Kidney (tissue), 22 donors: ENCODE results near the gene PAGE1. TPM values are rescaled to one million over a fixed set of nuclear protein-coding genes. Genes with fewer than 3 reads are reported as not detected.
"Not testable (repeated sequence)": the region's sequence is repeated elsewhere in the genome, so short reads cannot be mapped to it uniquely, and the experiment has no call there.

Source experiments
- DNase-seq, 5 donors: peaks; one replicate each; pipeline ENCODE4 v3.0.0-alpha.2; 2013 to 2020
- FAIRE-seq: peaks from 2 replicates; lab custom pipeline; 2012; peaks lifted over from hg19 to GRCh38; lab: Jason Lieb, UNC
- H3K27ac ChIP-seq, 2 donors: one replicate each; pipeline ENCODE4 v1.7.0; 2013; ENCODE audit warnings: low read depth in 2 of 2, low read length in 2 of 2, inconsistent platforms in 1 of 2
- H3K27me3 ChIP-seq: one replicate; pipeline ENCODE4 v1.7.1; 2013; ENCODE audit warnings: low read length, inconsistent platforms; ENCODE audit not compliant: control insufficient read depth, insufficient read depth
- H3K36me3 ChIP-seq, 3 donors: one replicate each; pipeline versions ENCODE4 v1.7.0 to v1.7.1; 2013; ENCODE audit warnings: low read length in 3 of 3, control low read depth in 1 of 3, inconsistent platforms in 1 of 3; ENCODE audit not compliant: insufficient read depth in 3 of 3, control insufficient read depth in 2 of 3
- H3K4me1 ChIP-seq, 3 donors: one replicate each; pipeline versions ENCODE4 v1.7.0 to v1.7.1; 2013; ENCODE audit warnings: low read length in 3 of 3, inconsistent platforms in 1 of 3, low read depth in 1 of 3; ENCODE audit not compliant: control insufficient read depth in 2 of 3, insufficient read depth in 2 of 3
- H3K4me3 ChIP-seq, 3 donors: one replicate each; pipeline versions ENCODE4 v1.7.0 to v1.8.1; 2013; ENCODE audit warnings: low read length in 3 of 3, control low read depth in 1 of 3, inconsistent platforms in 1 of 3
- H3K9ac ChIP-seq, 3 donors: one replicate each; pipeline versions ENCODE4 v1.7.0 to v1.7.1; 2013; ENCODE audit warnings: low read length in 3 of 3, control low read depth in 1 of 3, inconsistent platforms in 1 of 3
- H3K9me3 ChIP-seq, 3 donors: one replicate each; pipeline versions ENCODE4 v1.7.0 to v1.7.1; 2013; ENCODE audit warnings: low read length in 3 of 3, control low read depth in 1 of 3, inconsistent platforms in 1 of 3; ENCODE audit not compliant: control insufficient read depth in 2 of 3, insufficient read depth in 1 of 3
- intact Hi-C: fragments of 100-400 bp; cut with DNase I; formaldehyde crosslinking; loops from one replicate; pipeline ENCODE4 v1.11.1; 2022
- long read RNA-seq, 10 donors: library from polyadenylated mRNA in 1 of 10; unstranded in 1 of 10; transcript quantifications; one replicate each; pipeline ENCODE4 v2.0.0 and lab custom pipeline, GENCODE V29; 2021 to 2026
- polyA plus RNA-seq: library from polyadenylated mRNA; stranded (reverse); fragments of 350-450 nt; fragmentation: Illumina TruSeq; extraction: RNeasy Lipid Tissue Mini Kit (QIAGEN cat#74804); gene quantifications from one replicate; pipeline ENCODE4 v1.2.3, GENCODE V29; 2014; ENCODE audit warnings: low read depth, low replicate concordance; ENCODE audit not compliant: insufficient read depth
- total RNA-seq: library from RNA; stranded (reverse); fragmentation: NEBNext Ultra II Directional; extraction: Animal tissue kit (Norgen Biotek cat#: 25700); gene quantifications from one replicate; pipeline ENCODE4 v1.2.1, GENCODE V29; 2021
- TF ChIP-seq, protein P1 (sequence below): IDR thresholded peaks from 3 replicates; pipeline ENCODE4 v1.5.1; 2012; ENCODE audit warnings: mild to moderate bottlenecking, moderate library complexity, borderline replicate concordance; ENCODE audit not compliant: insufficient read depth; ENCODE audit errors: extremely low read depth
- donor health status: control.
- donor health status: control.
- donor health status: control.
- donor health status: control.
- donor health status: control.
- donor health status: DM: yes; HTN: yes; CAD: no.
- donor health status: Normal renal cell carcinoma (clear cell type).

Gene PAGE1, protein sequence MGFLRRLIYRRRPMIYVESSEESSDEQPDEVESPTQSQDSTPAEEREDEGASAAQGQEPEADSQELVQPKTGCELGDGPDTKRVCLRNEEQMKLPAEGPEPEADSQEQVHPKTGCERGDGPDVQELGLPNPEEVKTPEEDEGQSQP
- total RNA-seq (not detected), polyA plus RNA-seq (not detected)
- long read RNA-seq, donor 1: 0 reads
- long read RNA-seq, donor 2: 0 reads
- long read RNA-seq, donor 3: 0 reads
- long read RNA-seq, donor 4: 0 reads
- long read RNA-seq, donor 5: 0 reads
- long read RNA-seq, donor 6: 0 reads
- long read RNA-seq, donor 7: 0 reads
- long read RNA-seq, donor 8: 0 reads
- long read RNA-seq, donor 9: 0 reads
- long read RNA-seq, donor 10: 0 reads

GRCh38 chrX:49695276-49696180, at the start of gene PAGE1:
Gene PAGE1 (minus strand): TSS chrX:49695984. CDS start chrX:49694770, 1,214 bp downstream.
- H3K27me3 ChIP-seq: no peaks in the 10 kb centered on the region
- no peaks in the 10 kb centered on the region for H3K9me3 ChIP-seq
- H3K36me3 ChIP-seq: no peaks in the 10 kb centered on the region
- intact Hi-C loops: no loop called here
- H3K27ac ChIP-seq: no peak within 1 kb of the TSS
- H3K9ac ChIP-seq: no peak within 1 kb of the TSS
- H3K4me3 ChIP-seq: no peak within 1 kb of the TSS
- TF ChIP-seq, protein P1, sequence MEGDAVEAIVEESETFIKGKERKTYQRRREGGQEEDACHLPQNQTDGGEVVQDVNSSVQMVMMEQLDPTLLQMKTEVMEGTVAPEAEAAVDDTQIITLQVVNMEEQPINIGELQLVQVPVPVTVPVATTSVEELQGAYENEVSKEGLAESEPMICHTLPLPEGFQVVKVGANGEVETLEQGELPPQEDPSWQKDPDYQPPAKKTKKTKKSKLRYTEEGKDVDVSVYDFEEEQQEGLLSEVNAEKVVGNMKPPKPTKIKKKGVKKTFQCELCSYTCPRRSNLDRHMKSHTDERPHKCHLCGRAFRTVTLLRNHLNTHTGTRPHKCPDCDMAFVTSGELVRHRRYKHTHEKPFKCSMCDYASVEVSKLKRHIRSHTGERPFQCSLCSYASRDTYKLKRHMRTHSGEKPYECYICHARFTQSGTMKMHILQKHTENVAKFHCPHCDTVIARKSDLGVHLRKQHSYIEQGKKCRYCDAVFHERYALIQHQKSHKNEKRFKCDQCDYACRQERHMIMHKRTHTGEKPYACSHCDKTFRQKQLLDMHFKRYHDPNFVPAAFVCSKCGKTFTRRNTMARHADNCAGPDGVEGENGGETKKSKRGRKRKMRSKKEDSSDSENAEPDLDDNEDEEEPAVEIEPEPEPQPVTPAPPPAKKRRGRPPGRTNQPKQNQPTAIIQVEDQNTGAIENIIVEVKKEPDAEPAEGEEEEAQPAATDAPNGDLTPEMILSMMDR: no peak
- no peak for DNase-seq
- no peak for FAIRE-seq
- H3K4me1 ChIP-seq: no peaks in the 10 kb centered on the region

- FAIRE-seq, H3K4me3 ChIP-seq, H3K9me3 ChIP-seq, H3K36me3 ChIP-seq, DNase-seq, H3K27ac ChIP-seq, H3K4me1 ChIP-seq, H3K27me3 ChIP-seq, intact Hi-C loops, H3K9ac ChIP-seq: not testable (repeated sequence)
Observed at GRCh38 chrX:49741501-49741900, 45.7 kb upstream of the PAGE1 start.

- TF ChIP-seq, protein P1: no peak
- H3K9ac ChIP-seq: no peak overlapping the region
- intact Hi-C loops: no loop called here
- no peaks in the 10 kb centered on the region for H3K27me3 ChIP-seq
- no peak for FAIRE-seq
- no peaks in the 10 kb centered on the region for H3K4me1 ChIP-seq
- no peak overlapping the region for H3K4me3 ChIP-seq
- no peaks in the 10 kb centered on the region for H3K36me3 ChIP-seq
- H3K9me3 ChIP-seq: no peaks in the 10 kb centered on the region
- H3K27ac ChIP-seq: no peak overlapping the region
- DNase-seq: no peak
Observed at GRCh38 chrX:49727847-49728246, 32.1 kb upstream of the PAGE1 start.

DNA sequence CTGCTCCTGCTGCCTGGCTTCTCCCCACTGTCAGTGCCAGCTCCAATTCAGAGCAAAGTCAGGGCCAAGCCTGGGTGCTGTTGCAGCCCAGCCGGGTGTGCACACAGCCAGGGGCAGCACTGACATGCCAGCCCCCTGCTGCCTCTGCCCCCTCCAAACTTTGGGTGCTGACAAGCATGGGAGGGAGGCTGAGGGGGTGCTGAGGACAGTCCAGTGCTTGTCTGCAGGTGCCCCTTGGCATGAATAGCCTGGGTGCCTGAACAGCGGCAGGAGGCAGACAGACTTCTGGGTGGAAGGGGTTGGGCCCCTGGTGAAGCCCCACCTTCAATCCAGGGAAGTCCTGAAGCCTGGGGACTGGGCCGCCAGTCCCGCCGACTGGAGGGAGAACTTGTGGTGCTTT, 31.2 kb upstream of the PAGE1 start:
- Histone ChIP-seq H3K9me3 (no peaks in the 10 kb centered on the region), H3K27me3 (no peaks in the 10 kb centered on the region), H3K36me3 (no peaks in the 10 kb centered on the region), H3K9ac (no peak overlapping the region), H3K4me1 (no peaks in the 10 kb centered on the region), H3K27ac (no peak overlapping the region), H3K4me3 (no peak overlapping the region)
- TF ChIP-seq, protein P1: no peak
- intact Hi-C loops: no loop called here
- DNase-seq (no peak), FAIRE-seq (no peak)
